Mesendoderm (in vitro differentiated cells): ENCODE measurements around the gene TBRG1.
A peak's percentile ranks its signal among the peaks of the same experiment; 100 is the strongest.

Experiments
- DNase-seq: peaks from one replicate; pipeline ENCODE4 v3.0.0; 2013
- H2AK5ac ChIP-seq: 2 replicates; pipeline ENCODE4 v1.6.1; 2013; ENCODE audit warnings: low read length, inconsistent platforms
- H2BK120ac ChIP-seq: 2 replicates; pipeline ENCODE4 v1.6.1; 2013; ENCODE audit warnings: low read depth, mild to moderate bottlenecking, low read length, moderate library complexity, mixed read lengths
- H2BK15ac ChIP-seq: replicated peaks from 2 replicates; pipeline ENCODE4 v1.6.1; 2013; ENCODE audit warnings: low read depth, mild to moderate bottlenecking, moderate library complexity
- H2BK5ac ChIP-seq: 2 replicates; pipeline ENCODE4 v1.6.1; 2013; ENCODE audit warnings: low read length, inconsistent platforms
- H3K18ac ChIP-seq: 2 replicates; pipeline ENCODE4 v1.6.1; 2013; ENCODE audit warnings: mild to moderate bottlenecking, low read length, mixed read lengths
- H3K23ac ChIP-seq: one replicate; pipeline ENCODE4 v1.6.1; 2013; ENCODE audit warnings: low read length
- H3K27ac ChIP-seq: 2 replicates; pipeline ENCODE4 v1.5.1; 2013; ENCODE audit warnings: low read depth, mild to moderate bottlenecking, inconsistent platforms, low read length, moderate library complexity
- H3K27me3 ChIP-seq: 2 replicates; pipeline ENCODE4 v1.6.1; 2013; ENCODE audit warnings: low read length, control low read depth, mild to moderate bottlenecking, inconsistent platforms; ENCODE audit not compliant: insufficient read depth, poor library complexity
- H3K36me3 ChIP-seq: 2 replicates; pipeline ENCODE4 v1.6.1; 2013; ENCODE audit warnings: low read length, inconsistent platforms; ENCODE audit not compliant: control insufficient read depth, insufficient read depth
- H3K4ac ChIP-seq: one replicate; pipeline ENCODE4 v1.6.1; 2013; ENCODE audit warnings: low read depth, mild to moderate bottlenecking, low read length, moderate library complexity
- H3K4me1 ChIP-seq: 2 replicates; pipeline ENCODE4 v1.6.1; 2013; ENCODE audit warnings: low read depth, low read length, inconsistent platforms; ENCODE audit not compliant: control insufficient read depth
- H3K4me2 ChIP-seq: 2 replicates; pipeline ENCODE4 v1.6.1; 2013; ENCODE audit warnings: low read length
- H3K4me3 ChIP-seq: 2 replicates; pipeline ENCODE4 v1.5.1; 2013; ENCODE audit warnings: mild to moderate bottlenecking, low read length
- H3K56ac ChIP-seq: one replicate; pipeline ENCODE4 v1.6.1; 2013; ENCODE audit warnings: low read length
- H3K79me1 ChIP-seq: 2 replicates; pipeline ENCODE4 v1.6.1; 2013; ENCODE audit warnings: low read length, inconsistent platforms
- H3K79me2 ChIP-seq: 2 replicates; pipeline ENCODE4 v1.6.1; 2013; ENCODE audit warnings: mild to moderate bottlenecking, low read length; ENCODE audit not compliant: control insufficient read depth, insufficient read depth
- H3K9ac ChIP-seq: 2 replicates; pipeline ENCODE4 v1.6.1; 2013; ENCODE audit warnings: low read length, inconsistent platforms
- H4K5ac ChIP-seq: one replicate; pipeline ENCODE4 v1.6.1; 2013; ENCODE audit warnings: low read length
- H4K8ac ChIP-seq: one replicate; pipeline ENCODE4 v1.6.1; 2013; ENCODE audit warnings: low read depth, mild to moderate bottlenecking, control low read depth, low read length, moderate library complexity
- WGBS: extraction: QIAGEN DNeasy Blood & Tissue Kit; methylation state at CpG from one replicate; pipeline ENCODE4 v1.1.7; 2013; ENCODE audit warnings: low lambda C conversion rate, missing lambda C conversion rate; ENCODE audit not compliant: insufficient coverage; ENCODE audit errors: extremely low coverage; 5-methylcytosine and 5-hydroxymethylcytosine counted together

The TBRG1 gene

GRCh38 chr11:124623861-124624525 lies 1.3 kb downstream of the TBRG1 start:
- Histone ChIP-seq H3K27ac (no peak overlapping the region), H3K4ac (no peak overlapping the region), H3K36me3 (peaks cover 1% of the 10 kb centered on the region), H3K4me1 (peaks cover 2% of the 10 kb centered on the region), H4K8ac (no peak overlapping the region), H3K9ac (peak overlapping the region; percentile 86), H3K27me3 (peaks cover 3% of the 10 kb centered on the region), H2AK5ac (no peak overlapping the region), H2BK5ac (no peak overlapping the region), H3K18ac (no peak overlapping the region), H2BK15ac (no peak overlapping the region), H2BK120ac (no peak overlapping the region), H3K79me2 (peaks cover 9% of the 10 kb centered on the region), H3K23ac (no peak overlapping the region), H3K56ac (peak overlapping the region; percentile 20), H3K4me3 (no peak overlapping the region), H3K79me1 (peaks cover 7% of the 10 kb centered on the region), H3K4me2 (peak overlapping the region; percentile 94), H4K5ac (no peak overlapping the region)
- DNase-seq: no peak
- WGBS: 100% methylated on average over 1 of the region's 4 CpGs

- H3K27me3 ChIP-seq: no peaks in the 10 kb centered on the region
- H3K18ac ChIP-seq: no peak overlapping the region
- H3K36me3 ChIP-seq: peaks cover 3% of the 10 kb centered on the region
- no peak overlapping the region for H3K4ac ChIP-seq
- H4K5ac ChIP-seq: no peak overlapping the region
- H3K27ac ChIP-seq: no peak overlapping the region
- WGBS: no CpG with 5 or more reads among the region's 3 CpGs
- H3K4me2 ChIP-seq: no peak overlapping the region
- peaks cover 2% of the 10 kb centered on the region for H3K4me1 ChIP-seq
- H2AK5ac ChIP-seq: no peak overlapping the region
- no peak overlapping the region for H2BK5ac ChIP-seq
- no peak for DNase-seq
- no peak overlapping the region for H4K8ac ChIP-seq
- no peak overlapping the region for H3K23ac ChIP-seq
- H3K79me2 ChIP-seq: peaks cover 9% of the 10 kb centered on the region
- no peak overlapping the region for H3K9ac ChIP-seq
- peaks cover 7% of the 10 kb centered on the region for H3K79me1 ChIP-seq
- no peak overlapping the region for H2BK15ac ChIP-seq
- no peak overlapping the region for H3K56ac ChIP-seq
- no peak overlapping the region for H2BK120ac ChIP-seq
- no peak overlapping the region for H3K4me3 ChIP-seq
These were observed 3.0 kb downstream of the TBRG1 start for GRCh38 chr11:124625504-124626168.

GRCh38 chr11:124627546-124627945 lies 4.9 kb downstream of the TBRG1 start:
- DNase-seq: no peak
- Histone ChIP-seq H3K27ac (no peak overlapping the region), H3K27me3 (no peaks in the 10 kb centered on the region), H3K18ac (no peak overlapping the region), H2BK5ac (no peak overlapping the region), H3K9ac (no peak overlapping the region), H3K79me1 (peaks cover 7% of the 10 kb centered on the region), H3K4me1 (peaks cover 2% of the 10 kb centered on the region), H2BK120ac (no peak overlapping the region), H4K8ac (no peak overlapping the region), H3K4me2 (no peak overlapping the region), H3K56ac (no peak overlapping the region), H3K4me3 (no peak overlapping the region), H2AK5ac (no peak overlapping the region), H4K5ac (no peak overlapping the region), H3K79me2 (peaks cover 9% of the 10 kb centered on the region), H3K23ac (no peak overlapping the region), H3K36me3 (peaks cover 5% of the 10 kb centered on the region), H3K4ac (no peak overlapping the region), H2BK15ac (no peak overlapping the region)
- no CpG with 5 or more reads among the region's 5 CpGs for WGBS

- Histone ChIP-seq H2BK15ac (no peak overlapping the region), H3K79me1 (peaks cover under 1% of the 10 kb centered on the region), H2BK5ac (no peak overlapping the region), H3K27me3 (no peaks in the 10 kb centered on the region), H3K4ac (no peak overlapping the region), H2BK120ac (no peak overlapping the region), H3K56ac (no peak overlapping the region), H3K18ac (no peak overlapping the region), H3K23ac (no peak overlapping the region), H3K36me3 (peaks cover 5% of the 10 kb centered on the region), H3K79me2 (no peaks in the 10 kb centered on the region), H4K5ac (no peak overlapping the region), H3K4me1 (no peaks in the 10 kb centered on the region), H3K4me2 (no peak overlapping the region), H3K9ac (no peak overlapping the region), H3K4me3 (no peak overlapping the region), H4K8ac (no peak overlapping the region), H2AK5ac (no peak overlapping the region), H3K27ac (no peak overlapping the region)
- WGBS: no CpG with 5 or more reads among the region's 4 CpGs
- no peak for DNase-seq
These were observed 7.3 kb downstream of the TBRG1 start for GRCh38 chr11:124629961-124630360.

GRCh38 chr11:124633355-124633754 lies 10.7 kb downstream of the TBRG1 start:
- H3K4me1 ChIP-seq: no peaks in the 10 kb centered on the region
- no peaks in the 10 kb centered on the region for H3K79me1 ChIP-seq
- H2BK15ac ChIP-seq: no peak overlapping the region
- no peak overlapping the region for H4K5ac ChIP-seq
- no peak overlapping the region for H2BK5ac ChIP-seq
- no peak overlapping the region for H3K56ac ChIP-seq
- H2AK5ac ChIP-seq: no peak overlapping the region
- H3K27ac ChIP-seq: no peak overlapping the region
- no peak overlapping the region for H2BK120ac ChIP-seq
- no peak overlapping the region for H3K9ac ChIP-seq
- H3K23ac ChIP-seq: no peak overlapping the region
- no peak overlapping the region for H3K4me3 ChIP-seq
- H3K27me3 ChIP-seq: no peaks in the 10 kb centered on the region
- H3K4ac ChIP-seq: no peak overlapping the region
- no peak for DNase-seq
- no peak overlapping the region for H4K8ac ChIP-seq
- no peak overlapping the region for H3K18ac ChIP-seq
- H3K79me2 ChIP-seq: no peaks in the 10 kb centered on the region
- WGBS: no CpG with 5 or more reads among the region's 1 CpG
- peaks cover 4% of the 10 kb centered on the region for H3K36me3 ChIP-seq
- no peak overlapping the region for H3K4me2 ChIP-seq
